NCI-H2227 treated with DMSO at 0.1 percent for 48 hours (cell line): ENCODE results near the gene TSHZ2.
"Not testable (repeated sequence)": the region's sequence is repeated elsewhere in the genome, so short reads cannot be mapped to it uniquely, and the experiment has no call there.

Experiments used
- DNase-seq: peaks from one replicate; lab custom pipeline; 2025; lab: John Stamatoyannopoulos, UW

Gene TSHZ2

GRCh38 chr20:52996130-52996529 lies 24.0 kb downstream of the TSHZ2 start:
- DNase-seq = no peak

- DNase-seq = no peak
Observed at GRCh38 chr20:52996658-52997057, 24.5 kb downstream of the TSHZ2 start.

- DNase-seq = no peak
Observed at GRCh38 chr20:52998268-52998667, 26.1 kb downstream of the TSHZ2 start.

GRCh38 chr20:52999040-52999439 lies 26.9 kb downstream of the TSHZ2 start:
- DNase-seq = no peak

GRCh38 chr20:53001498-53002301 lies 29.5 kb downstream of the TSHZ2 start:
- DNase-seq = no peak

GRCh38 chr20:53002786-53003185 lies 30.6 kb downstream of the TSHZ2 start:
- DNase-seq = no peak

GRCh38 chr20:53003420-53004154 lies 31.4 kb downstream of the TSHZ2 start:
- peak; percentile 6 for DNase-seq

- DNase-seq = no peak
Observed at GRCh38 chr20:53004267-53004813, 32.2 kb downstream of the TSHZ2 start.

GRCh38 chr20:53009979-53010735 lies 38.0 kb downstream of the TSHZ2 start:
- DNase-seq = no peak

- DNase-seq = no peak
Observed at GRCh38 chr20:53011640-53012039, 39.5 kb downstream of the TSHZ2 start.

GRCh38 chr20:53013183-53013582 lies 41.0 kb downstream of the TSHZ2 start:
- no peak for DNase-seq

- DNase-seq = no peak
Observed at GRCh38 chr20:53013847-53014246, 41.7 kb downstream of the TSHZ2 start.

- no peak for DNase-seq
Observed at GRCh38 chr20:53016071-53016470, 43.9 kb downstream of the TSHZ2 start.

GRCh38 chr20:53016534-53017042 lies 44.4 kb downstream of the TSHZ2 start:
- DNase-seq = no peak

- DNase-seq = no peak
Observed at GRCh38 chr20:53017206-53017605, 45.0 kb downstream of the TSHZ2 start.

- no peak for DNase-seq
Observed at GRCh38 chr20:53019464-53019863, 47.3 kb downstream of the TSHZ2 start.

GRCh38 chr20:53020376-53020775 lies 48.2 kb downstream of the TSHZ2 start:
- no peak for DNase-seq

GRCh38 chr20:53020834-53021233 lies 48.7 kb downstream of the TSHZ2 start:
- no peak for DNase-seq

- no peak for DNase-seq
Observed at GRCh38 chr20:53021934-53022333, 49.8 kb downstream of the TSHZ2 start.

- DNase-seq = peak; percentile 16
Observed at GRCh38 chr20:53023732-53024520, 51.8 kb downstream of the TSHZ2 start.

GRCh38 chr20:53024653-53025052 lies 52.5 kb downstream of the TSHZ2 start:
- not testable (repeated sequence) for DNase-seq
